Astrocyte of the hippocampus (primary cell): ENCODE measurements around the gene JUND.

Experiments
- DNase-seq: peaks from one replicate; pipeline ENCODE4 v3.0.0; 2011; ENCODE audit warnings: low read depth, low spot score

Gene JUND

DNA sequence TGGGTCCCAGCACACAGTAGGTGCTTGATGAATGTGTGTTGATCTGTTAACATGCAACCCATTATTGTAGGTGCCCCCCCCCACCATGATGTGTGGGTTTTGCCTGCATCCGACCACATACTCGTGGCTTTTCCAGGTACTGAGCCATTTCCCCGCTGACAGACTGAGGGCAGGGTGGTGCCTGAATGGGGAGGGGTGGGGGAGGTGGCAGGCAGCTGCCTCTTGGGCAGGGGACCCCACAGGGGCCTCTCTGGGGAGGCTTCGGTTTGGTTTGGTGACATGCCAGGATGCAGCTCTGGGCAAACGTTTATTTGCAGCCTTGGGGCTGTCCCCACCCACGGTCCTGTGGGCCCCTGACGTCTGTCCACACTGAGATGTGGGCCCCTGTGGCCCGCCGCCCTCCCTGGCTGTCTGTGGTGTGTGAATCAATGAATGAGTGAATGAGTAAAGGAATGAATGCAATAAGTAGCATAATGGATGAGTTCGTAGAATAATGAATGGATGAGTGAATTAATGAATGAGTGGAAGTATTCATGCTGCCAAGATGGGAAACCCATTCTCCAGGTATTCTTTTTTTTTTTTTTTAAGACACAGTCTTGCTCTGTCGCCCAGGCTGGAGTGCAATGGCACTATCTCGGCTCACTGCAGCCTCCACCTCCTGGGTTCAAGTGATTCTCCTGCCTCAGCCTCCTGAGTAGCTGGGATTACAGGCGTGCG lies 9.0 kb upstream of the JUND start:
- no peak for DNase-seq

DNA sequence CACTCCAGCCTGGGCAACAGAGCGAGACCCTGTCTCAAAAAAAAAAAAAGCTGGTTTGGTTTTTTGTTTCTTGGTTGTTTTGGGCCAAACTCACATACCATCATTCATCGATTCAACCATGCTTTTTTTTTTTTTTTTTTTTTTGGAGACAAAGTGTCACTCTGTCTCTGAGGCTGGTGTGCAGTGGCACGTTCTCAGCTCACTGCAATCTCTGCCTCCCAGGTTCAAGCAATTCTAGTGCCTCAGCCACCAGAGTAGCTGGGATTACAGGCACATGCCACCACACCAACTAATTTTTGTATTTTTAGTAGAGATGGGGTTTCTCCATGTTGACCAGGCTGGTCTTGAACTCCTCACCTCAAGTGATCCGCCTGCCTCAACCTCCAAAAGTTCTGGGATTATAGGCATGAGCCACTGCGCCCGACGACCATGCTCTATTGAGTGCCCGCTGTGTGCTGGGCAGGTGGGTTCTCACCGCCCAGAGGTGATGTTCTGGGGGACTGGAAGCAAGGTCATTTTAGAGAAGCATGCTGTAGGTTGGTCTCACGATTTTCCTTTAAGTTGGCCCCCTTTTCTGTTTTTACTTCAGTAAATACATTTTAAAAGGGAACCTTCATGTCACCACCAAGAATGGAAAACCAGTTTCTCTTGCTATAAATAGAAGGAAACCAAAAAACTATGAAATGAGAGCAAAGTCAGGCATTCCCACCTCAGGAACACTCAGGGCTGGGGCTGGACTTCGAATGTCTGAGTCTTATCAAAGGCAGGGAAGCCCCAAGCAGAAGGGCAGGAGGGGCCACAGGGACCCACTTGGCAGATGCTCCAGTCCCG lies 8.3 kb upstream of the JUND start:
- no peak for DNase-seq

DNA sequence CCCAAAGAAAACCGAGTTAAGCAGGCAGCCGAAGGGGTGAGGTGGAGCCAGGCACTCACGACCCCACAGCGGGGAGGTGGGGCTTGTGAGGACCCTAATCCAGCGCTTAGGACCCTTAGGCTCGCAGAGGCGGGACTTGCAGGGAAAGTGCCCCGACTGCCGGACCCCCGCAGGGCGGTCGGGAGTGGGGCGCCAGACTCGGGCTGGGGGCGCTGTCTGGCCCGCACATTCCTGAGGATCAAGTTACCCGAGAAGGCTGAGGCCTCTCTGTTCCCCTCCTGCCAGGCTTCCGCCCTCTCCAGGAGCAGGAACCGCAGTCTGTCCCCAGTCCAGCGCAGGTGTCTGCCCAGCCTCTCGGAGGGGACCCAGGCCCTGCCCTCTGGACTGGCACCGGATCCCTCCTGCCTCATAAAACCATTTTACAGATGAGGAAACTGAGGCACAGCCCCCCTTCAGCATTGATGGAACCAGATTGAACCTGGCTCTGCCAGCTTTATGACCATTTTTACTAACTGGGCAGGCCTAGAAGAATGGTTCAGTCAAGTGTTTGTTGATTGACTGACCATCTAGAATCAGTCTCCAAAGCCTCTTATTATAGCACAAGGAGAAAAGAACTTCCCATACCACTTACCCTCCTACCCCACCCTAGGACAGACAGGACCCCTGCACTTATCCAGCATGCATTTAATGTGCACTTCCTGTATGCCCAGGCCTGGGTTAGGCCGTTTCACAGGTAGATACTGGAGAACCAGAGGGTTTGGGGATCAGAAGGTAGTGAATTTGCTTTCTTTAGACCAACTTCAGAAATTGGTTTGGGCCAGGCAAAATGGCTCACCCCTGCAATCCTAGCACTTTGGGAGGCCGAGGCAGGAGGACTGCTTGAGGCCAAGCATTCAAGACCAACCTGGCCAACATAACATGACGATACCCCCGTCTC lies 6.7 kb upstream of the JUND start:
- peak; percentile 62 for DNase-seq

DNA sequence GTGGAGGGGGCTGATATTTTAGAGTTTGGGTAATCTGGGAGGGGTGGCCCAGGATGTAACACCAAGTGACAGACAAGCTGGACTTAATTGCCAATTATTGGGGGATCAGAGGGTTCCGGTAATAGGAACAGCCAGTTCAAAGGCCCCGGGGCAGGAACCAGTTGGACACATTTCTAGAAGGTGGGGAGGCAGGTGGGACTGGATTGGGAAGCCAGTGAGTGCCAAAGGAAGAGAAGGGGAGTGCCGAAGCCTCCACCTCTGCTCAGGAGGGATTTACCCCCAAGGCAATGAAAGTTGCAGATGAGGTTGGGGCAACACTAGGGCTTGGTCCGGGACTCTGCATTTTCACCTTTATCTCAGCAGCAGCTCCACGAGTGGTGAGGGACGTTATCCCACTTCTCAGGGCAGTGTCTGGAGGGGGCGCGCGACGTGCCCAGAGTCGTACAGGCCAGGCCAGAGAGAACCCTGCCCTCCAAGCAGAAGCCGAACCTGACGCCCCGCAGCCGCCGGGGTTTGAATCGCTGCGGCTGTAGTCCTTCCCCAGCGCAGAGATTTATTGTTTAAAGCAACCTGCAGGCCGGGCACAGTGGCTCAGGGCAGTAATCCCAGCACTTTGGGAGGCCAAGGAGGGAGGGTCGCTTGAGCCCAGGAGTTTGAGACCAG lies 5.7 kb upstream of the JUND start:
- no peak for DNase-seq

DNA sequence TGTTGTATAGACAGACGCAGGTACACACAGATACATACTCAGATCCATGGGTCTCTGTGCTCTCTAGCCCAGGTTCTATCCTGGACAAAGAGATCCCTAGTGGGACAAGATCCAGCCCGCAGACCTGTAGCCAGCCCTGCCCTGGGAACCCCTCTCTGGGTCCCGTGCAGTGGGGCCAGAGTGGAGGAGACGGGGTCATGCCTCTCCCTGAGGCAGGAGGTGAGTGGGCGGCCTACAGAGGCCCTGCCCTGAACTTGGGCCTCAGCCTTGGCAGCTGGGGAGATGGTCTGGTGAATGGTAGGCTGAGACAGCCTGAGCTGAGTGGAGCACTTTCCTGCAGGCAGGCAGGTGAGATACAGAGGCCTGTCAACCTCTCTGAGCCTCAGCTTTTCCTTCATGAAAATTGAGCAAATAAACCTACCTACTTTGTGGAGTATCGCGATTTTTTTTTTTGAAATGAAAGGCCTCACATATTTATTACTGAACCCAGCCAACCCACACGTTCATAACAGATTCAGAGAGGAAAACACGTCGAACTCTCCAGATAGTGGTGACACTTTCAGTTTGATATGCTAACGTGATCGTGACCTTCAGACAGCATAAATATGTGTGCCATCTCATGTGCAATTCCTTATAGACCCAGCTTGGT lies 3.4 kb upstream of the JUND start:
- no peak for DNase-seq

DNA sequence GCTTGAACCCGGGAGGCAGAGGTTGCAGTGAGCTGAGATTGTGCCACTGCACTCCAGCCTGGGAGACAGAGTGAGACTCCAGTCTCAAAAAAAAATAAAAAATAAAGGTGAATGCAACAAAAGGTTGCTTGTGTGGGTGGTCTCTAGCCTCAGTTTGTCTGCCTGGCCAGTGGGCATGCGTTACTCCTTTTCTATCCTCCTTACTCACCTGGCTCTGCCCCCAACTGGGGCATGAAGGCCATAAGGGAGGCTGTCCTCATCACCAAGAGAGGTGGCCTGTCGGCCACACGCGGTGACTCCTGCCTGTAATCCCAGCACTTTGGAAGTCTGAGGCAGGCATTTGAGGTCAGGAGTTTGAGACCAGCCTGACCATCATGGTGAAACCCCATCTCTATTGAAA lies 1.9 kb upstream of the JUND start:
- no peak for DNase-seq

DNA sequence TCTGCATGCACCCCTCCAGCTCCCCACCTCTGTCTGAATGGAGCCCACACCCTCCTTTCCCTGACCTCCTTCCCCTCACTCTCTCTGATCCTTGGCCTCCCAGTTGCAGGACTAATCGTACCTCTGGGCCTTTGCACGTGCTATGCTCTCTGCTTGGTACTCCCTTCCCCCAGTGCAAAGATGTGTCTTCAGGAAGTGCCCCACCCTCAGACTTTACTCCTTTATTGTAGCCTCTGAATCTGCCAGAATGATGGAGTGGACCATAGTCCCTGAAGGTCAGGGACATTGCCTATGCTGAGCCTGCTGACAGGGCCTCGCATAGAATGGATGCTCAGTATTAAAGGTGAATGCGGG lies 1.3 kb upstream of the JUND start:
- DNase-seq: no peak

DNA sequence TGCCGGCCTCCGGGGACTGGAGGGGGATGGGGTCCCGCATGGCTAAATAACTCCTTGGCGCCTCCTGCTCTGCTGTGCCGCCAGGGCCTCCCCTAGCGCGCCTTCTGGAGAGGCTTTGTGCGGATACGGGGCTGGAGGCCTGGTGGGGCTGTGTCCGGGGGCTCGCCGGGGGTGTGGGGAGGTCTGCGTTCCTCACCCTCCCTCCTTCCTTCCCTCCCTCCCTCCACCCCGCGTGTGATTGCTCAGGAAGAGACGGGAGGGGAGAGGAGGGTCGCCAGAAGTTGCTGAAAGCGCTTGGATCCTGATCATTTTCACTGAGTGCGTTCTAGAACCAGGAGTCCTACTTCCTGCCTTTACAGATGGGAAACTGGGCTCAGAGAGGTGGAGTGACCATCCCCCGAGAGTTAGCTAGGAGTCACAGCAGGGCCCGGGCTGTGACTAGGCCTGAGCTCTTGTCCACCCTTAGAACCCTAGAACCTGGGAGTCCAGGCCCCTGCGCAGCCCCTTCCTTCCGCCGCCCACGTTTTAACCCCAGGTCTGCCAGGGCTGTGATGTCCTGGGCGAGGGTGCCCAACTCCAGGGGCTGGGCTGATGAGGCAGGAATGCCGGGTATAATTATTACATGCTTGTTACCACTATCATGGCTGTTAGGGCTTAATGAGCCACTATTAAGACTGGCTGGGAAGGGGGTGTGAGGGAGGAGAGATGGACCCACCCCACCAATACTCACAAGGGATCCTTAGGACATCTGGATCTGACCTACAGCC lies 782 bp upstream of the JUND start:
- DNase-seq: no peak

DNA sequence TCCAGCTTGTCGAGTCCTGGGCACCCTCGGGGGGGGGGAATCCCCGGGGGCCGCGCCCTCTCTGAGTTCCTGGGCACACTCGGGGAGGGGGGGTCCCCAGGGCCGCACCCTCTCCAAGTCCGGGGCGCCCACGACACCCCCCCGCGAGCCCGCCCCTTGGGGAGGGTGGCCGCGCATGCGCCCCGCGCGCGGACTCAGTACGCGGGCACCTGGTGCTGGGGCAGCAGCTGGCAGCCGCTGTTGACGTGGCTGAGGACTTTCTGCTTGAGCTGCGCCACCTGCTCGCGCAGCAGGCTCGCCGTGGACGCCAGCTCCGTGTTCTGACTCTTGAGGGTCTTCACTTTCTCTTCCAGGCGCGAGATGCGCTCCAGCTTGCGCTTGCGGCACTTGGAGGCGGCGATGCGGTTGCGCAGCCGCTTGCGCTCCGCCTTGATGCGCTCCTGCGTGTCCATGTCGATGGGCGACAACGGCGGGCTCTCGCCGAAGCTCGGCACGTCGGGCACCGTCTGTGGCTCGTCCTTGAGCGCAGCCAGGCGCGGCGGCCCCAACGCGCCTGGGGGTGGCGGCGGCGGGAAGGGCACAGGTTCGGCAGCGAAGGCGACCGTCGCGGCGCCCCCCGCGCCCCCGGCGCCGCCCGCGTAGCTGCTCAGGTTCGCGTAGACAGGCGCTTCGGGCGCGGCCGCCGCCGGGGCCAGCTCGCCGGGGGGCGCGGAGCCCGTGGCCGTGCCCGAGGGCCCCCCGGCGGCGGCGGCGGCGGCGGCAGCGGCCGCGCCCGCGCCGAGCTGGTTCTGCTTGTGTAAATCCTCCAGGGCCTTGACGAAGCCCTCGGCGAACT lies 958 bp downstream of the JUND start:
- DNase-seq: peak; percentile 86

DNA sequence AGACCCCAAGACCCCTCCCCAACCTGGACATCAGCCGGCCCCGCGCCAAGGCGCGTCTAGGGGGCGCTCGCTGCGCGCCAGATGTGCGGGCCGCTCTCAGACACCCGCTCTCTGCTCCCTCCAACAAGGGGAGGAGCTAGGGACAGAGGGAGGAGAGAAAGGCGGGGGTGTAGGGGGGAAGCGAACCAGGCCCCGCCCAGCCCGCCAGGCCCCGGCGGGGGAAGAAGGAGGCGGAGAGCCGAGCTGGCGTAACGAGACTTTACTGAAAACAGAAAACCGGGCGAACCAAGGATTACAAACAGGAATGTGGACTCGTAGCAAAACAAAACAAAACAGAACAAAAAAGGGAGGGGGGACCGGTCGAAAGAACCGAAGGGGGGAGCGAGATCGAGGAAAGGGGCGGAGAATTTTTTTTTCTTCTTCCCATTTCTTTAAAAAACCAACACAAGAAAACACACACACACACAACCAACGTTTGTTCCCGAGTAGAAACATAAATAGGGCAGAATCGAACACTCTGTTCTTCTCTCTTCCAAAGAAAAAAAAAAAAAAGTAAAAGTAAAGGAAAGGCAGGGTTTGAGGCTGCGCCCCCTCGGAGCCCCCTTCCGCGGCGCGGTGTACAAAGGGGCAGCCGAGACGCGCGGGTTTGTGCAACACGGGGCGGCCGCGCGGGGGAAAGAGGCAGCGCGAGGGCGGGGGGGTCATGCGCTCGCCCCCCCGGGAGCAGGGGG lies 1.7 kb downstream of the JUND start:
- peak; percentile 97 for DNase-seq

DNA sequence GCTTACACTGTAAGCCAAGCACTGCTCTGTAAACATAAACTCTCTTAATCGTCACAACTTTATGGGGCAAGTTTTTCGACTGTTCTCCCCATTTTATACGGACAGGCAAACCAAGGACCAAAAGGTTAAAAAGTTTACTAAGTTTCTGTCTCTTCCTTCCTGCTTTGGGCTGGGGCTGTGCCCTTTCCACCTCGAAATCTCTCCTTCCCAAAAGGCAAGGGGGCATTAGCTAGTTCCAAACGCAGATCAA lies 2.2 kb downstream of the JUND start:
- DNase-seq: no peak

DNA sequence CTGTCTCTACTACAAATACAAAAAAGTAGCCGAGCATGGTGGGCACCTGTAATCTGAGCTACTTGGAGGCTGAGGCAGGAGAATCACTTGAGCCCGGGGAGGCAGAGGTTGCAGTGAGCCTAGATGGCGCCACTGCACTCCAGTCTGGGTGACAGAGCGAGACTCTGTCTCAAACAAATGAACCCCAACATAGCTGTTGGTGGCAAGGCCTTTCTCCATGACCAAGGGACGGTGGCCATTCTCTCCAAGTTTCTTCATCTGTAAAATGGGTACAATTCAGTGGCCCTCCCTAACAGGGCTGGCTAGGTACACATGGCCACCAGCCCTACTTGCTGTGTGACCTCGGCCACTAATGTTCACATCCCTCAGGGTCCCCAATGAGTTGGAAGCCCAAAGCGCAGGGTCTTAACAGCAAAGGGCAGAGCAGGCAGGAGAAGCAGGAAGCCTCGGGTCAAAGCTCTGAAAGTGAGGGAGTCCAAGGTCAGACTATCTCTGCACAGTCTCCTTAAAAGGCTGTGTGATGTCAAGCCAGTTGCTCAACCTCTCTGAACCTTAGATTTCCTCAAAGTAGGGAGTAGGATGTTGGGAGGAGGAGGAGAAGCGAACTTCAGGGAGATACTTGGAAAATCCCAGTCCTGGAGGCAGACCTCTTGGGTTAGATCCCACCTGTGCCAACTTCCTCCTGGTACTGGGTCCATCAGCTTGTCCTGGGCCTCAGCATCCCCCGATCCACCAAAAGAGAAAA lies 2.7 kb downstream of the JUND start:
- DNase-seq: peak; percentile 39

DNA sequence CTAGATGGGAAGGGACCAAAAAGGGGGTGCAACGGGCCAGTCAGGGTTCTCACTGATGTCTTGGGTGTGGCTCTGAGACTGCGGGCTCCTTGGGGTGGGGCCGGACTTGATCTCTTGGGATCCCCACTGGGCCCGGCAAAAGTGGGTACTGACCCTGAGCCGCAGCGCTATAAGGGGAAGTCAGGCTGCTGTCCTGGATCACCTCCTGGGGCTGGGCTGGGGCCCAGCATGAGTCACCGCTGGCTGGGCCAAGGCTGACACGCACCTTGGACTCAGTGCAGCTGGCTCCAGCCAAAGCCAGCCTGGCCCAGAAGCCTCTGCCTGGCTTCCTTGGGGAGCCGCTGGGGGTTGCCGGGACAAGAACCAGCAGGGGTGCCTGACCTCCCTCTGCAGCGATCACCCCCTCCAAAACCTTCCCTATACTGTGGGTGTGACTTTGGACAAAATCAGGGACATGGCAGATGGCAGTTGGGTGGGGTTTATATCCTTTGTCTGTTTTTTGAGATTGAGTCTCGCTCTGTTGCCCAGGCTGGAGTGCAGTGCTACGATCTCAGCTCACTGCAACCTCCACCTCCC lies 6.6 kb downstream of the JUND start:
- peak; percentile 96 for DNase-seq

DNA sequence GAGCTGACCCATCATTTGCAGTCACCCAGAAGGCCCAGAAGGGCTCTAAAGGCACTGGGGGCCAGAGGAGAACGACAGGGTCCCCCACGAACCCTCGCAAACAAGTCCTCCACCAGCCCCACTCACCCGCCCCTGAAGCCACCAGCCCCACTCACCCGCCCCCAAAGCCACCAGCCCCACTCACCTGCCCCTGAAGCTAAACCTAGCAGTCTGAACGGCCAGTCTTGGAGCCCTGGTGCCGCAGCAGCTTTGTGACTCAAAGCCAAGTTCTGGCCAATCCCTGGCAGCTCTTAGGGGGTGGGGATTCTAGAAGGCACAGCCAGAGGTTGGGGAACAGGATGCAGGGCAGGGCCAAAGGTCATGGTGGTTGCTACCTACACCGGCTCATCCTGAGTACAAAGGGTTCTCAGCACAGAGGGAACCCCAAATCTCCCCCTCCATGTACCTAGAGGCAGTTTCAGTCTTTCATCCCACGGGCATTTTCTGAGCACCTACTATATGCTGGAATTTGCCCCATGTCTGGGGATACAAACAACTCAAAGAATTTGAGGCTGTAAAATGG lies 7.1 kb downstream of the JUND start, which contains the start of gene IQCN:
IQCN (minus strand) TSS at position 234 of the 562 bp plus-strand sequence. CDS start 4,974 bp downstream, outside the sequence.
- DNase-seq: peak; percentile 59

DNA sequence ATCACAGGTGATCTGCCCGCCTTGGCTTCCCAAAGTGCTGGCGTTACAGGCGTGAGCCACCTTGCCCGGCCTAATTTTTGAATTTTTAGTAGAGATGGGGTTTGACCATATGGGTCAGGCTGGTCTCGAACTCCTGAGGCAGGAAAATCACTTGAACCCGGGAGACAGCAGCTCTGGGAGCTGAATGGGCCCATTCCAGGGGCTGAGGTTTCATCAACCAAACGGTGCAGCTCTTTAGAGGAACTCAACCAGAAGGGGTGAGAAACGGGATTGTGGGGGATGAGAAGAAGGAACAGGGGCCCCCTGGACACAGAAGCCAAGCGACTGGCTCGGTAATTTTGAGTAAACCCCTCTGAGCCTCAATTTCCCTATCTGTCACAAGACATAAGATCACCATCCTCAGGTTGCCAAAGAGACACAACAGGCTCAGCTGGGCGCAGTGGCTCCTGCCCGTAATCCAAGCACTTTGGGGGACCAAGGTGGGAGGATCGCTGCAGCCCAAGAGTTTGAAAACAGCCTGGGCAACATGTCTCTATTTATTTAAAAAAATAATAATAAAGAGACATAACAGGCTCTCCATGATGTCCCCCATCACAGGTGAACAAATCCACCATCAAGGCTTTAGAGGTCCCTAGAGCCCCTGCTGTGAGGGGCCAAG lies 7.7 kb downstream of the JUND start:
- DNase-seq: no peak

DNA sequence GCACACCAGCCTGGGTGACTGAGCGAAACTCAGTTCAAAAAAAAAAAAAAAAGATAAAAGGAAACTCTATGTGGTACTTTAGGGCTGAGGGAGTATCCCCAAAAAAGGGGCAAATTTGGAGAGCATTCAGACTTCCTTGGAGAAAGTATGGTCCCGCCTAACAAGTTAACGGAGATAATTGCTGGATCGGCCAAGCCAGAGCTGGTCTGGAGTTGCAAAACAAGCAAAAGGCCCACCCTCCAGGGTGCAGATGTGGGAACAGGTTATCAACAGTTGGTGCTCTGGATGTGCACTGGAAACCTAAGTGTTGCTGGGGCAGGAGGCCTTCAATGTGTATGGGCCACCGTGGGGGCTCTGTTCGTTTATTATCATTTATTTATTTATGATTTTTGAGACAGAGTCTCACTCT lies 10.0 kb downstream of the JUND start:
- DNase-seq: no peak

DNA sequence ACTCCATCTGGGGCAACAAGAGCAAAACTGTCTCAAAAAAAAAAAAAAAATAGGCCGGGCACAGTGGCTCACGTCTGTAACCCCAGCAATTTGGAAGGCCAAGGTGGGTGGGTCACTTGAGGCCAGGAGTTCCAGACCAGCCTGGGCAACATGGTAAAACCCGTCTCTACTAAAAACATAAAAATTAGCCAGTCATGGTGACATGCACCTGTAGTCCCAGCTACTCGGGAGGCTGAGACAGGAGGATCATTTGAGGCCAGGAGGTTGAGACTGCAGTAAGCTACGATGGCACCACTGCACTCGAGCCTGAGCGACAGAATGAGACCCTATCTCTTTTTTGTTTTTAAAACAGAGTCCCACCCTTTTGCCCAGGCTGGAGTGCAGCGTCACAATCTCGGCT lies 11.1 kb downstream of the JUND start:
- no peak for DNase-seq
